Type B pancreatic cell (in vitro differentiated cells): ENCODE results near the gene NUDT4. TPM values are rescaled to one million over a fixed set of nuclear protein-coding genes. Genes with fewer than 3 reads are reported as not detected.

Source experiments
- DNase-seq: peaks from one replicate; pipeline ENCODE4 v3.0.0; 2021; ENCODE audit warnings: mixed read lengths; ENCODE audit not compliant: unreplicated experiment; ENCODE audit errors: extremely low spot score
- H3K27ac Mint-ChIP-seq: 2 replicates; pipeline ENCODE4 v1.8.0; 2021; ENCODE audit warnings: mild to moderate bottlenecking, mixed read lengths
- H3K27me3 Mint-ChIP-seq: 2 replicates; pipeline ENCODE4 v1.8.0; 2021; ENCODE audit warnings: mixed read lengths
- H3K36me3 Mint-ChIP-seq: 2 replicates; pipeline ENCODE4 v1.8.0; 2021; ENCODE audit warnings: mixed read lengths
- H3K4me1 Mint-ChIP-seq: one replicate; pipeline ENCODE4 v1.8.0; 2021; ENCODE audit warnings: mixed read lengths; ENCODE audit not compliant: unreplicated experiment
- H3K4me3 Mint-ChIP-seq: 2 replicates; pipeline ENCODE4 v1.8.0; 2021; ENCODE audit warnings: mild to moderate bottlenecking, mixed read lengths
- H3K9me3 Mint-ChIP-seq: 2 replicates; pipeline ENCODE4 v1.8.0; 2021; ENCODE audit warnings: mixed read lengths
- CTCF ChIP-seq: fragments of 200-600 bp; sonication (generic); conservative IDR thresholded peaks from 2 replicates; pipeline ENCODE4 v1.5.0; 2021; ENCODE audit warnings: antibody characterized with exemption, mild to moderate bottlenecking
- total RNA-seq: library from RNA; stranded (reverse); gene quantifications from 2 replicates; pipeline ENCODE4 v1.2.1, GENCODE V29; 2021; ENCODE audit warnings: low replicate concordance

NUDT4 gene
- total RNA-seq, 1 donor from 2014 or later = 89.8 TPM

DNA sequence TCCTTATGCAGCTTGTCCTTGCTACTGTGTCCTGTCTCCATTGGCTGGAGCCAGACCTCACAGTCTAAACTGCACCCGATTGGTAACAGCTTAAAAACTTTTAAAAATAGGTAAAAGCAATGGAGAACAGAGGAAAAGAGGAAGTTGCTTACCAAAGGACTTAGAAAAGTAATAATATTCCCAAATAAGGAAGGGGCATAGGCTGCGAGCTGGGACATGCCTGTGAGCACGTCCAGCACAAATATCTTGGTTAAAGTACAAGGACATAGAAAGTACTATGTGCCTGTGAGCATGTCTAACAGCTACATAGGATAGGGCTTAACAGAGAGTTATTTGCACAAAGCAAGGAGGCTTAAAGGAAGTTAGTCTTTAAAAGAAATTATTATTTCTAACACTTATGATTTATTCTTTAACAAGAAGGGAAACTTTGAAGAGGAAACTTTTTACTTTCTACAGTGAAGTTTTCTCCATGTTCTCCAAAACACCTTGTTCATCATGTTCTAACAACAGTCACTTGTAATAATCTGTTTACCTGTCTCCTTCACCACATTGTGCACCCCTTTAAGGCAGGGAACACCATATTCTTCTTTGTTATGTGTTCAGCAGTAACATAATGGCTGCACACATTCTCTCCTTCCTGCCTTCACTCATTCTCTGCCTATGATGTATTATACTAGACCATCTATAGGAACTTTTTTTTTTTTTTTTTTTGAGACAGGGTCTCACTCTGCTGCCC lies 73.9 kb downstream of the NUDT4 start:
- Mint-ChIP-seq H3K4me1 (peaks cover 6% of the 10 kb centered on the region), H3K9me3 (no peaks in the 10 kb centered on the region), H3K36me3 (no peaks in the 10 kb centered on the region), H3K27ac (no peak overlapping the region), H3K27me3 (no peaks in the 10 kb centered on the region), H3K4me3 (no peak overlapping the region)
- TF ChIP-seq CTCF = no peak
- no peak for DNase-seq

- Mint-ChIP-seq H3K27ac (no peak overlapping the region), H3K9me3 (no peaks in the 10 kb centered on the region), H3K36me3 (no peaks in the 10 kb centered on the region), H3K4me3 (no peak overlapping the region), H3K4me1 (peaks cover 6% of the 10 kb centered on the region), H3K27me3 (no peaks in the 10 kb centered on the region)
- TF ChIP-seq CTCF = no peak
- no peak for DNase-seq
Observed at GRCh38 chr12:93453633-93454032, 75.9 kb downstream of the NUDT4 start.

- Mint-ChIP-seq H3K4me3 (no peak overlapping the region), H3K4me1 (peaks cover 4% of the 10 kb centered on the region), H3K27me3 (no peaks in the 10 kb centered on the region), H3K9me3 (no peaks in the 10 kb centered on the region), H3K36me3 (no peaks in the 10 kb centered on the region), H3K27ac (no peak overlapping the region)
- no peak for DNase-seq
- TF ChIP-seq CTCF = no peak
Observed at GRCh38 chr12:93456077-93456476, 78.4 kb downstream of the NUDT4 start.

Other genes with a start within 250 kb of the NUDT4 start
- 95.1 and 102 TPM in 2 replicates for gene UBE2N, start 64.0 kb downstream of the NUDT4 start, total RNA-seq
- gene MRPL42, start 89.6 kb downstream of the NUDT4 start, total RNA-seq = 54.8 and 84.7 TPM in 2 replicates
- gene SOCS2, start 194.8 kb downstream of the NUDT4 start, total RNA-seq = 4.4 and 16.4 TPM in 2 replicates